Caco-2 (cell line): Measurements from ENCODE around the gene PFKP. TPM values are rescaled to one million over a fixed set of nuclear protein-coding genes. Genes with fewer than 3 reads are reported as not detected.
"Not testable (repeated sequence)": the region's sequence is repeated elsewhere in the genome, so short reads cannot be mapped to it uniquely, and the experiment has no call there.

Source experiments
- BruUV-seq: library from RNA; stranded (reverse); fragments of 400-500 nt; replicated peaks from 2 replicates; lab custom pipeline; 2021; lab: Mats Ljungman, UMichigan
- CTCF ChIA-PET: fragments of 300-600 bp; sonication (Branson Sonifier 250); formaldehyde crosslinking; loops from one replicate; lab custom pipeline; 2022; ENCODE audit warnings: antibody characterized with exemption; lab: Charles Lee
- POLR2A ChIA-PET: fragments of 300-600 bp; sonication (Branson Sonifier 250); formaldehyde crosslinking; loops from one replicate; lab custom pipeline; 2022; ENCODE audit warnings: antibody characterized with exemption; lab: Charles Lee
- DNase-seq, 2 experiments: peaks; one replicate each; pipeline versions ENCODE4 v3.0.0 to v3.0.0-alpha.2; 2020 to 2022
- H3K27me3 ChIP-seq: replicated peaks from 2 replicates; pipeline ENCODE4 v1.6.0; 2011; ENCODE audit warnings: low read length; ENCODE audit not compliant: control insufficient read depth, insufficient read depth
- H3K36me3 ChIP-seq: 2 replicates; pipeline ENCODE4 v1.5.1; 2011; ENCODE audit warnings: low read length; ENCODE audit not compliant: control insufficient read depth, insufficient read depth
- H3K4me1 ChIP-seq: fragments of 250-450 bp; sonication (Bioruptor Pico); 2 replicates; pipeline ENCODE4 v1.5.1; 2020; ENCODE audit warnings: mild to moderate bottlenecking
- H3K4me3 ChIP-seq: 2 replicates; pipeline ENCODE4 v1.5.1; 2011; ENCODE audit warnings: low read depth, mild to moderate bottlenecking, control low read depth, low read length
- H3K9me3 ChIP-seq: fragments of 250-450 bp; sonication (Bioruptor Pico); 2 replicates; pipeline ENCODE4 v1.5.1; 2020; ENCODE audit warnings: mild to moderate bottlenecking, moderate library complexity
- H3K27ac Mint-ChIP-seq: one replicate; pipeline ENCODE4 v1.8.0; 2022; ENCODE audit warnings: mixed read lengths; ENCODE audit not compliant: unreplicated experiment
- H3K27me3 Mint-ChIP-seq: one replicate; pipeline ENCODE4 v1.8.0; 2022; ENCODE audit warnings: mixed read lengths; ENCODE audit not compliant: insufficient read depth, unreplicated experiment
- H3K36me3 Mint-ChIP-seq: one replicate; pipeline ENCODE4 v1.8.0; 2022; ENCODE audit warnings: mild to moderate bottlenecking, mixed read lengths; ENCODE audit not compliant: insufficient read depth, unreplicated experiment
- H3K4me1 Mint-ChIP-seq: one replicate; pipeline ENCODE4 v1.8.0; 2022; ENCODE audit warnings: low read depth, mixed read lengths; ENCODE audit not compliant: unreplicated experiment
- H3K4me3 Mint-ChIP-seq: one replicate; pipeline ENCODE4 v1.8.0; 2022; ENCODE audit warnings: mild to moderate bottlenecking, moderate library complexity, mixed read lengths; ENCODE audit not compliant: unreplicated experiment
- H3K9me3 Mint-ChIP-seq: one replicate; pipeline ENCODE4 v1.8.0; 2022; ENCODE audit warnings: mixed read lengths; ENCODE audit not compliant: unreplicated experiment
- CTCF ChIP-seq, 2 experiments: fragments of 200-600 bp in 1 of 2; IDR thresholded peaks; 1 replicate in 1 of 2; 2 replicates in 1 of 2; pipeline versions ENCODE4 v1.5.1 to v1.8.0; 2011 to 2022; ENCODE audit warnings: antibody characterized with exemption in 1 of 2, control low read depth in 1 of 2, inconsistent platforms in 1 of 2, low read depth in 1 of 2, low read length in 1 of 2, mild to moderate bottlenecking in 1 of 2, moderate library complexity in 1 of 2; ENCODE audit not compliant: insufficient read depth in 1 of 2, severe bottlenecking in 1 of 2, unreplicated experiment in 1 of 2
- intact Hi-C: fragments of 100-400 bp; cut with micrococcal nuclease; formaldehyde crosslinking; loops from one replicate; pipeline ENCODE4 v1.10.0; 2022; ENCODE audit not compliant: unreplicated experiment
- total RNA-seq: library from RNA; stranded (reverse); gene quantifications from 2 replicates; pipeline ENCODE4 v1.2.3, GENCODE V29; 2022

Gene PFKP
- total RNA-seq, 1 experiment from 2014 or later, result 218 TPM

DNA sequence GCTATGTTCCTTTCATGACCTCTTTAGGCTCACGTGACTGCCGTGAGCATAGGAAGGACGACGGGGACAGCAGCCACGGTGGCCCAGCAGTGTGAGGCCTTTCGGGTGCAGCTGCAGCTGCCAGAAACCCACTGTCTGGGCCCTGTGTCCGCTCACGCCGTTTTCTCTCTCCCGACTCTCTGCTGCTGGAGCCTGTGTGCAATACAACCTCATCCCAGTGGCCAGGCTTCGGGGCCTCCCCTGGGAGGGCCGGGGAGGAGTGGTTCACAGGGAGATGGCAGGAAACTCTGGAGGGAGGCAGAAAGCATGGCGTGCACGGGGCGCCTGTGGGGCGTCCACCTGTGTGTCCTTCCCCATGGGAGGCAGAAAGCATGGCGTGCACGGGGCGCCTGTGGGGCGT is 38.6 kb downstream of the PFKP start:
- CTCF ChIA-PET, result no interaction called here
- no peaks in the 10 kb centered on the region for H3K9me3 Mint-ChIP-seq
- intact Hi-C loops, result no loop called here
- H3K4me1 Mint-ChIP-seq, result no peaks in the 10 kb centered on the region
- no peak overlapping the region for H3K27ac Mint-ChIP-seq
- H3K36me3 Mint-ChIP-seq, result peaks cover 85% of the 10 kb centered on the region
- Histone ChIP-seq H3K27me3 (no peaks in the 10 kb centered on the region), H3K36me3 (peaks cover 8% of the 10 kb centered on the region), H3K4me3 (no peak overlapping the region), H3K9me3 (no peaks in the 10 kb centered on the region), H3K4me1 (no peaks in the 10 kb centered on the region)
- POLR2A ChIA-PET, result no interaction called here
- no peak overlapping the region for H3K4me3 Mint-ChIP-seq
- DNase-seq, result no peak
- no TSS peak for BruUV-seq
- H3K27me3 Mint-ChIP-seq, result no peaks in the 10 kb centered on the region
- TF ChIP-seq CTCF (IDR thresholded peaks at IDR 0.05; ENCODE audit: insufficient read depth in 1 of 2, low read depth in 1 of 2, low read length in 1 of 2, severe bottlenecking in 1 of 2, unreplicated experiment in 1 of 2), result no peak

DNA sequence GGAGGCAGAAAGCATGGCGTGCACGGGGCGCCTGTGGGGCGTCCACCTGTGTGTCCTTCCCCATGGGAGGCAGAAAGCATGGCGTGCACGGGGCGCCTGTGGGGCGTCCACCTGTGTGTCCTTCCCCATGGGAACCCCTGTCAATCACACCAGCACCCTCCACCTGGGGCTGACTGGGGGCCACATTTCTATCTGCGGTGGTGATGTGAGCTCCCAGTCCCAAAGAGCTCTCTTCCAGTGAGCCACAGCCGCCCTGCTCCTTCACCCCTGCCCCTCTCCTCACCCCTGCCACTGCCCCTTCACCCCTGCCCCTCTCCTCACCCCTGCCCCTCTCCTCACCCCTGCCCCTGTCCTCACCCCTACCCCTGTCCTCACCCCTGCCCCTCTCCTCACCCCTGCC is 39.0 kb downstream of the PFKP start:
- DNase-seq, H3K4me1 ChIP-seq, CTCF ChIA-PET, intact Hi-C loops, POLR2A ChIA-PET, H3K9me3 Mint-ChIP-seq, H3K27me3 Mint-ChIP-seq, H3K4me3 ChIP-seq, H3K9me3 ChIP-seq, H3K27ac Mint-ChIP-seq, H3K4me1 Mint-ChIP-seq, H3K4me3 Mint-ChIP-seq, BruUV-seq, H3K27me3 ChIP-seq: not testable (repeated sequence)
- H3K36me3 Mint-ChIP-seq, result peaks cover 85% of the 10 kb centered on the region
- peaks cover 11% of the 10 kb centered on the region for H3K36me3 ChIP-seq

- H3K4me1 Mint-ChIP-seq, result no peaks in the 10 kb centered on the region
- intact Hi-C loops, result no loop called here
- ChIA-PET CTCF (no interaction called here), POLR2A (no interaction called here)
- H3K4me3 Mint-ChIP-seq, result no peak overlapping the region
- H3K27me3 Mint-ChIP-seq, result no peaks in the 10 kb centered on the region
- TF ChIP-seq CTCF (IDR thresholded peaks at IDR 0.05; ENCODE audit: insufficient read depth in 1 of 2, low read depth in 1 of 2, low read length in 1 of 2, severe bottlenecking in 1 of 2, unreplicated experiment in 1 of 2), result no peak
- DNase-seq, result no peak
- Histone ChIP-seq H3K4me3 (no peak overlapping the region), H3K4me1 (no peaks in the 10 kb centered on the region), H3K27me3 (no peaks in the 10 kb centered on the region), H3K9me3 (no peaks in the 10 kb centered on the region), H3K36me3 (peaks cover 10% of the 10 kb centered on the region)
- no TSS peak for BruUV-seq
- H3K27ac Mint-ChIP-seq, result no peak overlapping the region
- no peaks in the 10 kb centered on the region for H3K9me3 Mint-ChIP-seq
- H3K36me3 Mint-ChIP-seq, result peaks cover 86% of the 10 kb centered on the region
Measured at GRCh38 chr10:3106928-3107425, 39.6 kb downstream of the PFKP start.
